ENCODE data around the gene MYH16. TPM values are rescaled to one million over a fixed set of nuclear protein-coding genes. Genes with fewer than 3 reads are reported as not detected.
"Not testable (repeated sequence)": the region's sequence is repeated elsewhere in the genome, so short reads cannot be mapped to it uniquely, and the experiment has no call there.

MYH16 gene
- total RNA-seq = not detected
- not detected for polyA plus RNA-seq
- long read RNA-seq, donor 1 = 0 reads
- long read RNA-seq, donor 2 = 0 reads
- long read RNA-seq, donor 3 = 0 reads
- long read RNA-seq, donor 4 = 0 reads

DNA sequence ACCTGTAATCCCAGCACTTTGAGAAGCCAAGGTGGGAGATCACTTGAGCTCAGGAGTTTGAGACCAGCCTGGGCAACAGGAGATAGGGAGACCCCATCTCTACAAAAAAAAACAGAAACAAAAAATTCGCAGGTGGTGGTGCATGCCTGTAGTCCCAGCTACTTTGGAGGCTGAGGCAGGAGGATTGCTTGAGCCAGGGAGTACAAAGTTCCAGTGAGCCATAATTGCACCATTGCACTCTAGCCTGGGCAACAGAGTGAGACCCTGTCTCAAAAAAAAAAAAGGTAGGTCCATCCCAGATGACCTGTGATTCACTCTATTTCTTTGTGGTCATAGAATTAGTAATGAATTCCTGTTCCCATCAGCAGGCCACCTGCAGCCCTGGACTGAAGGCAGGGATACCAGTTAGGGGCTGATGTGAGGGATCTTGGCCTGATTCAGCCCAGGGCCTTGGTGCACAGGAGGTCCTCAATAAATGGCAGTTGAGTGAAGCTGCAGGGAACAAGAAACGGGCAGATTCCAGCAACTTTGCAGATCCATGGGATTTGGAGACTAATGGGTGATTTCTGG, at the start of gene MYH16:
MYH16 (plus strand) TSS at position 364 of the 570 bp plus-strand sequence.
- Histone ChIP-seq H3K4me1 (ENCODE audit: control insufficient read depth, insufficient read depth, low read length) (no peaks in the 10 kb centered on the region), H3K4me3 (ENCODE audit: low read length) (no peak within 1 kb of the TSS), H3K27me3 (ENCODE audit: control insufficient read depth, insufficient read depth) (no peaks in the 10 kb centered on the region), H3K9me3 (ENCODE audit: control insufficient read depth, low read length) (no peaks in the 10 kb centered on the region), H3K27ac (ENCODE audit: low read length) (no peak within 1 kb of the TSS)
- 89% methylated on average over 2 of the region's 2 CpGs for WGBS
- DNase-seq = no peak
- ATAC-seq = no peak
- intact Hi-C loops (cut with DNase I) = no loop called here

DNA sequence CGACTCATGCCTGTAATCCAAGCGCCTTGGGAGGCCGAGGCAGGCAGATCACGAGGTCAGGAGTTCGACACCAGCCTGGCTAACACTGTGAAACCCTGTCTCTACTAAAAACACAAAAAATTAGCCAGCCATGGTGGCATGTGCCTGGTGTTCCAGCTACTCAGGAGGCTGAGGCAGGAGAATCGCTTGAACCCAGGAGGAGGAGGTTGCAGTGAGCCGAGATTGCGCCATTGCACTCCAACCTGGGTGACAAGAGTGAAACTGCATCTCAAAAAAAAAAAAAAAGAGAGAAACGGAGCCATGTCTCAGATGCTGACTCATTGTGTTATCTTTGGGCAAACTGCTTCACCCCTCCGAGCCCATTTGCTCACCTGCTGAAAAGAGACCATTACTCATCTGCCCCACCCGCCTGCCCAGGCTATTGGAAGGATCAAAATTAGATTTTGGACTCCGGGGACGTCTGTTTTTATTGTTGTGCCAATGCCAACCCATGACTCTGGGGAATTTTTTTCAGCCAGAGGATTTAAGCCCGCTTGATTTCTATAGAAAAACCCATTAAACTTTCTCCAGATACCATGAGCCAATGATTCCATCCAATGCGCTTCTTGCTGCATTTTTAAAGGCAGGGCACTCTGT, 48.3 kb upstream of the MYH16 start:
- ATAC-seq; H3K27me3 ChIP-seq (ENCODE audit: control insufficient read depth, insufficient read depth); H3K4me3 ChIP-seq (ENCODE audit: low read length); H3K27ac ChIP-seq (ENCODE audit: low read length); H3K4me1 ChIP-seq (ENCODE audit: control insufficient read depth, insufficient read depth, low read length); H3K9me3 ChIP-seq (ENCODE audit: control insufficient read depth, low read length); intact Hi-C loops (cut with DNase I); DNase-seq: not testable (repeated sequence)
- WGBS = 68% methylated on average over 15 of the region's 15 CpGs

DNA sequence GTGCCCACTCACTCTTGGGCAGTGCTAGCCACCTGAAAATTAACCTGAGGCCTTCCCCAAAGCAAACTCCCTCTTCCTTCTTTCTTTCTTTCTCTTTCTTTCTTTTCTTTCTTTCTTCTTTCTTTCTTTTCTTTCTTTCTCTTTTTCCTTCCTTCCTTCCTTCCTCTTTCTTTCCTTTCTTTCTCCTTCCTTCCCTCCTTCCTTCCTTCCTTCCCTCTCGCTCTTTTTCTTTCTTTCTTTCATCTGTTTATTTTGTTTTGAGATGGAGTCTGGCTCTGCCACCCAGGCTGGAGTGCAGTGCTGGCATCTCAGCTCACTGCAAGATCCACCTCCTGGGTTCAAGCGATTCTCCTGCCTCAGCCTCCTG, 47.8 kb upstream of the MYH16 start:
- H3K4me1 ChIP-seq (ENCODE audit: control insufficient read depth, insufficient read depth, low read length) = no peaks in the 10 kb centered on the region
- 80% methylated on average over 2 of the region's 2 CpGs for WGBS
- DNase-seq (no peak), ATAC-seq (no peak)
- H3K9me3 ChIP-seq (ENCODE audit: control insufficient read depth, low read length) = no peaks in the 10 kb centered on the region
- H3K27me3 ChIP-seq (ENCODE audit: control insufficient read depth, insufficient read depth) = no peaks in the 10 kb centered on the region
- intact Hi-C loops (cut with DNase I) = no loop called here
- H3K4me3 ChIP-seq (ENCODE audit: low read length) = no peak overlapping the region
- no peak overlapping the region for H3K27ac ChIP-seq (ENCODE audit: low read length)

DNA sequence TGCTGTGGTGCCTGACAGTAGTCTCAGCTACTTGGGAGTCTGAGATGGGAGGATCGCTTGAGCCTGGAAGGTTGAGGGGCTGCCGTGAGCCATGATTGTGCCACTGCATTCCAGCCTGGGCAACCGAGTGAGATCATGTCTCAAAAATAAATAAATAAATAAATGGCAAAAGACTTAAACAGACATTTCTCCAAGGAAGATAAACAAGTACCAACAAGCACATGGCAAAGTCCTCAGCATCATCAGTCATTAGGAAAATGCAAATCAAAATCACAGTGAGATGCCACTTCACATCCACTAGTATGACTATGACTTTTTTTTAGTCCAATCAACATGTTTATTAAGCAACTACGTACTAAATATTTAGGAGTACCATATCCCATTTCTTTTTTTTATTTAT, 43.4 kb upstream of the MYH16 start:
- intact Hi-C loops (cut with DNase I) = no loop called here
- DNase-seq = no peak
- ATAC-seq = no peak
- WGBS = 82% methylated on average over 4 of the region's 4 CpGs
- Histone ChIP-seq H3K9me3 (ENCODE audit: control insufficient read depth, low read length) (no peaks in the 10 kb centered on the region), H3K27me3 (ENCODE audit: control insufficient read depth, insufficient read depth) (no peaks in the 10 kb centered on the region), H3K27ac (ENCODE audit: low read length) (no peak overlapping the region), H3K4me3 (ENCODE audit: low read length) (no peak overlapping the region), H3K4me1 (ENCODE audit: control insufficient read depth, insufficient read depth, low read length) (no peaks in the 10 kb centered on the region)

DNA sequence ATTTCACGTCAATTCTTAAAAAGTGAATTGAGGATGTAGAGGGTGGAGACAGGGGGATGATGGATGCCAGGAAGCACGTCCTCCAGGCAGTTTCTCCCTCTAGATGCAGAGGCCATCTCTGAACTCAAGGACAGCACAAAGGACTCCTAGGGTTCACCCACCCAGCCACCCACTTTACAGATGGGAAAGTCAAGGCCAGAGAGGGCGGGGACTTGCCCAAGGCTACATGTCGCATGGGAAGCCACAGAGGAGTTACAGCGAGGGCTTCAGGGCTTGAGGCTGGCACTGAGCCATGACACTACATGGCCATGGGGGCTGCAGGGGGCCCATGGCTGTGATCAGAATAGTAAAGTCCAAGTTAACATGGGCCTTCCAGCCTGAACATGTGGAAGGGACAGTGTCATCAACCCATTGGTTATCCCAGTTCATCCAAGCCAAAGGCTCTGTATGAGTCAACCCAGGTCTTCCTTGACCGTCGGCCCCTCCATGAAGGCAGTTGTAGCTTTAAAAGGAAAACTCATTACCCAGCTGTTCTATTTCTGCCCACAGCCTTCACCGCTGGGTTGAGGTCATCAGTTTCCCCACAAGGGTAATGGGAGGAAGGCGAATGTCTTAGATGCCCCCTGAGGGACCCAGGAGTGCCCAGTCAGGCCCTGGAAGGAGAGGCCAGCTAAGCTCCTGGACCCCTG, 40.4 kb upstream of the MYH16 start:
- Histone ChIP-seq H3K4me3 (ENCODE audit: low read length) (no peak overlapping the region), H3K4me1 (ENCODE audit: control insufficient read depth, insufficient read depth, low read length) (no peaks in the 10 kb centered on the region), H3K27ac (ENCODE audit: low read length) (no peak overlapping the region), H3K9me3 (ENCODE audit: control insufficient read depth, low read length) (no peaks in the 10 kb centered on the region), H3K27me3 (ENCODE audit: control insufficient read depth, insufficient read depth) (no peaks in the 10 kb centered on the region)
- 77% methylated on average over 9 of the region's 9 CpGs for WGBS
- ATAC-seq = no peak
- intact Hi-C loops (cut with DNase I) = no loop called here
- no peak for DNase-seq

DNA sequence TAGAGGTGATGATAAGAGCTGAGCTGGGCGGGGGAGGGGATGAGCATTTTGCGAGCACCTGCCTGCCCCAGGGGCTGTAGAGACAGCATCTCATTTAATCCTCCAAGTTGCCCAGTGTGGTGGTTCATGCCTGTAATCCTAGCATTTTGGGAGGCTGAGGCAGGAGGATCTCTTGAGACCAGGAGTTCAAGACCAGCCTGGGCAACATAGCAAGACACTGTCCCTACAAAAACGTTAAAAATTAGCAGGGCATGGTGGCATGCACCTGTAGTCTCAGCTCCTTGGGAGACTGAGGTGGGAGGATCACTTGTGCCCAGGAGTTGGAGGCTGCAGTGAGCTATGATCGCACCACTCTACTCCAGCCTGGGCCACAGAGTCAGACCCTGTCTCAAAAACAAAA, 39.7 kb upstream of the MYH16 start:
- H3K9me3 ChIP-seq (ENCODE audit: control insufficient read depth, low read length); H3K4me1 ChIP-seq (ENCODE audit: control insufficient read depth, insufficient read depth, low read length); H3K27me3 ChIP-seq (ENCODE audit: control insufficient read depth, insufficient read depth); H3K4me3 ChIP-seq (ENCODE audit: low read length); intact Hi-C loops (cut with DNase I); H3K27ac ChIP-seq (ENCODE audit: low read length); ATAC-seq; DNase-seq: not testable (repeated sequence)
- 84% methylated on average over 4 of the region's 4 CpGs for WGBS

DNA sequence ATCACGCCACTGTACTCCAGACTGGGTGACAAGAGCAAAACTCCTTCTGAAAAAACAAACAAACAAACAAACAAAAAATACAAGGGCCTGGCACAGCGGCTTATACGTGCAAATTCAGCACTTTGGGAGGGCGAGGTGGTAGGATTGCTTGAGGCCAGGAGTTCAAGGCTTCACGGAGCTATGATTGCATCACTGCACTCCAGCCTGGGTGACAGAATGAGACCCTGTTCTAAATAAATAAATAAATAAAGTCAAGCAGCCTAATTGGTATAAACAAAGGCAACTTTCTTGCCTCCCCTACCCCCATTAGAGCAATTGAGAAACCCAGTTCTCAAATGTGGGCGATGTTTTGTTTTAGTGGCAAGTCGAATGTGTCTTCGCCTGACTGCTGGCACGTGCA, 38.5 kb upstream of the MYH16 start:
- no peak overlapping the region for H3K27ac ChIP-seq (ENCODE audit: low read length)
- H3K9me3 ChIP-seq (ENCODE audit: control insufficient read depth, low read length) = no peaks in the 10 kb centered on the region
- 88% methylated on average over 9 of the region's 9 CpGs for WGBS
- ATAC-seq (no peak), DNase-seq (no peak)
- no peaks in the 10 kb centered on the region for H3K27me3 ChIP-seq (ENCODE audit: control insufficient read depth, insufficient read depth)
- no peaks in the 10 kb centered on the region for H3K4me1 ChIP-seq (ENCODE audit: control insufficient read depth, insufficient read depth, low read length)
- intact Hi-C loops (cut with DNase I) = no loop called here
- no peak overlapping the region for H3K4me3 ChIP-seq (ENCODE audit: low read length)

DNA sequence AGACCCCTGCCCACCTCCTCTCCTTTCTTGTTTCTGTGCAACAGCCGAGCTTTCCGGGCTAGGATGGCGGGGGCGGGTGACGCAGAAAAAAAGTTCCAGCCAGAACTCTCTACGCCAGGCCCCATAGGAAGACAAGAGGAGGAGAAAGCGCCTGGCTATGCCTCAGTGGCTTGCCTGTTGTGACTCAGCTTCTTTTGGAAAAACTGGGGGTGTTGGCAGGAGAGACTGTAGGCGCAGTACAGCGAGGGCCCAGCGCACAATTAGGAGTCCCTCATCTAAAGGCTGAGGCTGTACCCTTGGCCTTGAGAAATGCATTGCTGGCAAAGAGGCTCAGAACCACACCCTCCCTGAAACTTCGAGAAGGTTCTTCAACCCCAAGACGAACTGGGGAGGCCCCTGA, 36.7 kb upstream of the MYH16 start:
- Histone ChIP-seq H3K27me3 (ENCODE audit: control insufficient read depth, insufficient read depth) (no peaks in the 10 kb centered on the region), H3K4me1 (ENCODE audit: control insufficient read depth, insufficient read depth, low read length) (no peaks in the 10 kb centered on the region), H3K4me3 (ENCODE audit: low read length) (no peak overlapping the region), H3K27ac (ENCODE audit: low read length) (no peak overlapping the region), H3K9me3 (ENCODE audit: control insufficient read depth, low read length) (no peaks in the 10 kb centered on the region)
- ATAC-seq = no peak
- 85% methylated on average over 12 of the region's 12 CpGs for WGBS
- DNase-seq = no peak
- intact Hi-C loops (cut with DNase I) = no loop called here

DNA sequence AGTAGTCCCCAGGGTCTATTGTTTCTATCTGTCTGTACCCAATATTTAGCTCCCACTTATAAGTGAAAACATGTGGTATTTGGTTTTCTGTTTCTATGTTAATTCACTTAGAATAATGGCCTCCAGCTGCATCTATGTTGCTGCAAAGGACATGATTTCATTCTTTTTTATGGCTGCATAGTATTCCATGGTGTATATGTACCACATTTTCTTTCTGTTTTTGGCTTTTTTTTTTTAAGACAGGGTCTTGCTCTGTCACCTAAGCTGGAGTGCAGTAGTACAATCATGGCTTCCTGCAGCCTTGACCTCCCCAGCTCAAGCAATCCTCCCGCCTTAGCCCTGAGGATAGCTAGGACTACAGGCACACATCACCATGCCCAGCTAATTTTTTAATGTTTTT, 34.8 kb upstream of the MYH16 start:
- H3K27ac ChIP-seq (ENCODE audit: low read length); H3K4me3 ChIP-seq (ENCODE audit: low read length); H3K27me3 ChIP-seq (ENCODE audit: control insufficient read depth, insufficient read depth); ATAC-seq; DNase-seq; H3K4me1 ChIP-seq (ENCODE audit: control insufficient read depth, insufficient read depth, low read length); H3K9me3 ChIP-seq (ENCODE audit: control insufficient read depth, low read length); intact Hi-C loops (cut with DNase I): not testable (repeated sequence)
- 88% methylated on average over 1 of the region's 1 CpG for WGBS

DNA sequence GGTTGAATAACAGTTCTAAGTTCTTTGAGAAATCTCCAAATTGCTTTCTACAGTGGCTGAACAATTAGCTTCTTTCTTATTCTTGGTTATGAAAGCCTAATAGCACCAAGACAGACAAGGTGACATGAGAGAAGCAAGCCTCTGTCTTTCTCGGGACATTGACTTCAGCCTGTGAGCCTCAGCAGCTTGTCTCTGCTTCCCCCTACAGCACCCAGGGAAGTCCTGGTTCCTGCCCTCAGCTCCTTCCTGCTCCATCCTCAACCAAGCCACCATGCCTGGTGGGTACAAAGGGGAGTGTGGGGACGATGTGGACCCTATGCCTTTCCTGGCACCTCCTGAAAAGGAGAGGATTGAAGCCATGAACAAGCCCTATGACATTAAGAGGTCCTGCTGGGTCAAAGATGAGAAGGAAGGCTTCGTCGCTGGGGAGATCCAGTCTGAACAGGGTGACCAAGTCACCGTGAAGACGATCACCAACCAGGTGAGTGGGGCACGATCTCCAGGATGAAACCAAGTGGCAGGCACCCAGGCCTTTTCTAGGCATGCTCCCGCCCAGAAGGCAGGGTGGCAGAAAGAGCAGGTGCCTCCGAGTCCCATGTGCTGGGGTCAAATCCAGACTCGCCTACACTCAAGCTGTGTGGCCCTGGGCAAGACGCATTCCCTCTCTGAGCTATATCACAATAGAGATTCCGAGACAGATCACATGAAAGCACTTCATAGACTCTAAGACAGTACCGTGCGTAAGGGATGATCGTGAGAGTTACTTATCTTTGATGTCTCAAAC, 33.9 kb upstream of the MYH16 start:
- H3K27me3 ChIP-seq (ENCODE audit: control insufficient read depth, insufficient read depth) = no peaks in the 10 kb centered on the region
- no peak overlapping the region for H3K27ac ChIP-seq (ENCODE audit: low read length)
- H3K4me1 ChIP-seq (ENCODE audit: control insufficient read depth, insufficient read depth, low read length) = no peaks in the 10 kb centered on the region
- intact Hi-C loops (cut with DNase I) = no loop called here
- no peak for ATAC-seq
- no peaks in the 10 kb centered on the region for H3K9me3 ChIP-seq (ENCODE audit: control insufficient read depth, low read length)
- 77% methylated on average over 15 of the region's 15 CpGs for WGBS
- no peak for DNase-seq
- no peak overlapping the region for H3K4me3 ChIP-seq (ENCODE audit: low read length)

DNA sequence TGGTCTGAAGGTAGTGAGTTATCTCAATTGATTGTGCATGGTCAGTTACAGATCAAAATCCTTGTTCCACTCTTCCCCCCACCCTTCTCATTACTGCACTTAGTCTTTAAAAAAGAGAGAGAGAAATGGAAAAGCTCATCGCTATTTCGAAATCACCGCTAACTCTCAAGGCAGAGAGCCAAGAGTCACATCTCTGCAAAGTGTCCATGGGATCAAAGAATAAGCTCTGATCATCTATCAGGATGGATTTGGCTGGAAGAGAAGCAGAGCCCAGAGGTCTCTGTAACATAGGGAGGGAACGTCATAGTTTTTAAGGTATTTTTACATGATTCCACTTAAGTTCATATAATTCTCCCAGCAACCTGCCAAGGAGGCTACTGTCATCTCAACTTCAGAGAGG, 30.0 kb upstream of the MYH16 start:
- Histone ChIP-seq H3K9me3 (ENCODE audit: control insufficient read depth, low read length) (no peaks in the 10 kb centered on the region), H3K4me3 (ENCODE audit: low read length) (no peak overlapping the region), H3K27me3 (ENCODE audit: control insufficient read depth, insufficient read depth) (no peaks in the 10 kb centered on the region), H3K27ac (ENCODE audit: low read length) (no peak overlapping the region), H3K4me1 (ENCODE audit: control insufficient read depth, insufficient read depth, low read length) (no peaks in the 10 kb centered on the region)
- ATAC-seq = no peak
- DNase-seq = no peak
- intact Hi-C loops (cut with DNase I) = no loop called here
- 91% methylated on average over 4 of the region's 4 CpGs for WGBS
